Thyroid gland (tissue), 4 donors: ENCODE results near the gene TIMM13.

ENCODE experiments used
- POLR2A ChIP-seq, 2 donors: fragments of 450-650 bp; IDR thresholded peaks; one replicate each; pipeline ENCODE4 v1.6.1; 2017; ENCODE audit warnings: antibody characterized with exemption in 2 of 2, mild to moderate bottlenecking in 2 of 2, moderate library complexity in 1 of 2
- TF ChIP-seq, protein P1 (sequence below), 6 experiments: fragments of 200-600 bp in 3 of 6; fragments of 450-650 bp in 3 of 6; sonication (generic) in 3 of 6; IDR thresholded peaks; one replicate each; pipeline ENCODE4 v1.5.1; 2016 to 2019; ENCODE audit warnings: antibody characterized with exemption in 6 of 6, mild to moderate bottlenecking in 2 of 6, inconsistent platforms in 1 of 6, moderate library complexity in 1 of 6

DNA sequence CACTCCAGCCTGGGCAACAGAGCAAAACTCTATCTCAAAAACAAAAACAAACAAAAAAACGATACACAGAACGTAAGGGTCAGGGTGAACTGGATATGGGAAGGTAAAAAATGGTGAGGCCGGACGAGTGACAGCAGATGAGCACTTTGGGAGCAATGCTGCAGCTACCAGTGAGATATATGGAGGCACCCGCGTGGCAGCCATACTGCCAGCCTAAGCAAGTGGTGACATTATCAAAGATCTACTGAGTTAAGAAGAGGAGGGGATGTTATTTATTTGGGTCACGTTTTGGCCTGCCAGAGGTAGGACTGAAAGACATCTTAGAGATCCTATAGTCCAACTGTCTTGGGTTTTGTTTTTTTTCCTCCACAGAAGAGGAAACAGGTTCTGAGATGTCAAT is 14.2 kb downstream of the TIMM13 start:
- TF ChIP-seq, protein P1, sequence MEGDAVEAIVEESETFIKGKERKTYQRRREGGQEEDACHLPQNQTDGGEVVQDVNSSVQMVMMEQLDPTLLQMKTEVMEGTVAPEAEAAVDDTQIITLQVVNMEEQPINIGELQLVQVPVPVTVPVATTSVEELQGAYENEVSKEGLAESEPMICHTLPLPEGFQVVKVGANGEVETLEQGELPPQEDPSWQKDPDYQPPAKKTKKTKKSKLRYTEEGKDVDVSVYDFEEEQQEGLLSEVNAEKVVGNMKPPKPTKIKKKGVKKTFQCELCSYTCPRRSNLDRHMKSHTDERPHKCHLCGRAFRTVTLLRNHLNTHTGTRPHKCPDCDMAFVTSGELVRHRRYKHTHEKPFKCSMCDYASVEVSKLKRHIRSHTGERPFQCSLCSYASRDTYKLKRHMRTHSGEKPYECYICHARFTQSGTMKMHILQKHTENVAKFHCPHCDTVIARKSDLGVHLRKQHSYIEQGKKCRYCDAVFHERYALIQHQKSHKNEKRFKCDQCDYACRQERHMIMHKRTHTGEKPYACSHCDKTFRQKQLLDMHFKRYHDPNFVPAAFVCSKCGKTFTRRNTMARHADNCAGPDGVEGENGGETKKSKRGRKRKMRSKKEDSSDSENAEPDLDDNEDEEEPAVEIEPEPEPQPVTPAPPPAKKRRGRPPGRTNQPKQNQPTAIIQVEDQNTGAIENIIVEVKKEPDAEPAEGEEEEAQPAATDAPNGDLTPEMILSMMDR (IDR thresholded peaks at IDR 0.05): no peak
- TF ChIP-seq POLR2A (IDR thresholded peaks at IDR 0.05): no peak
